Stimulated activated CD8-positive, alpha-beta memory T cell treated with anti-CD3 and anti-CD28 coated beads, Interleukin-4, amount 100 ng/mL, for 48 hours (primary cell): ENCODE data around the gene HEMK1.

Experiments used
- DNase-seq: peaks from one replicate; pipeline ENCODE4 v3.0.0-alpha.2; 2020

HEMK1 gene

DNA sequence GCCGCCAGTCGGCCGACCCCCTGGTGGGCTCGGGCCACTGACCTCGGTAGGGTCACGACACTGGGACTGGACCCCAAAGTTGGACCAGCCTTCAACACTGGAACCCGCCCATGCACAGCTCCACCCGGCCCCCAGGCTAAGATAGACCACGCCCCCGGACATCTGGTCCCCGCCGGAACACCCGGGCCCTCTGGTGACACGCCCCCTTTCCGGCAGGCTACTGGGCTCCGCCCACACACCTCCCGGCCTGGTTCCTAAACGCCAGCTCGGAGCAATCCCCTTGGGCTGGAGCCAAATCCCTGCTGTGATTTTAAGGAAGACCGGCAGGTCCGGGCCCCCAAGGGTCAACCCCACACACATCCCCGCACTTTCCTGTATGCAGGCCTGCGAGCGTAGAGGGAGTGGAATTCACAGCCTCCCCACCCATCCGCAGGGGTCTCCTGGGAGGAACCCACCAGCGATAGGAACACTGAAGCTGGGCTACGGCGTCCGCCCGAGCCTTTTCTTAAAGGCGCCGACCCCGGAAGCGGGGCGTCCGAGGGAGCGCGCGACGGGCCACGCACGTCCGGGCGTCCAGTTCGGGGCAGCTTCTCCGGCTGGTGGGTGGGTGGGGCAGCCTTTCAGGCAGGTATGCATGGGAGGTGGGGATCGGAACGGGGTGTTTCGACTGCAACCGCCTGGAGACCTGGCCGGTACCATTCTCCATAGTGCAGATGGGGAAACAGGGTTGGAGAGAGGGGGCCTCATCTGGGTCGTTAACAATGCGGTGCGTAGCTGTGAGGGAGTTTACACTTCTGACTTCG is at the start of gene HEMK1:
TSS of gene HEMK1 (plus strand) at position 576 of the 803 bp plus-strand sequence. CDS start 1,583 bp downstream, outside the sequence.
- DNase-seq = peak; percentile 98

DNA sequence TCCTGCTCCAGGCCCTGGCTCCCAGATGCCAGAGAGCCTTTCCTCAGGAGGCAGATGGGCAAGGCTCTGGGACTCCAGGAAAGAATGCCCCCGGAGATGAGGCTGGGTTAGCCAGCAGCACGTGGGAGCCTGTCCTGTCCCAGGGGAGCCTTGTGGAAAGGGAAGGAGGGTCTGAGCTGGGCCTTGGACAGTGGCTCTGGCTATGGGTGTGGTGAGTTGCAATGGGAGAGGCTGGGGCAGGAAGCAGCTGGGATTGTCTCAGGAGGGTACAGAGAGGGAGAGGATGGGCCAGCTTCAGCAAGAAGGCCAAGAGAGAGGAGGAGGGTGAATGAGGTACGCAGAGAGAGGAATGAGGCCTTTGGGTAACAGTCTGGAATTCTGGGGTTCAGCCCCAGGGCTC is 48.5 kb upstream of the HEMK1 start:
- no peak for DNase-seq

DNA sequence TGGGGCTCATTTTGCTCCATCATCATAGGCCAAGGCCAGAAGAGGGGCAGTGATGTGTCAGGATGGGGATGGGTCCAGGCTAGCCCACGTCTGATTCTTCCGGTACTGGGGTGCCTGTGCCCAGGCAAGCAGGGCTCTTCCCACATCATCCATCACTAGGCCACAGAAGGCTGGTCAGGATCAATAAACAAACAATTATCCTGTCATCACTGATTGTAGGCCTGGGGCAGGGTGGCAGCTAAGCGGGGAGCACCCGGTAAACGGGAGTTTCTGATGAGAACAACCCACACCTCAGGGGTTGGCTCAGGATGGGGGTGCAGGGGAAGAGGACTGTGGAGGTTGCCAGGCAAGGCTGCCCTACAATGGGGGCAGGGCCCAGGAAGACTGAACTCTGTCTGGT is 47.8 kb upstream of the HEMK1 start:
- DNase-seq = no peak

- DNase-seq = no peak
Observed at GRCh38 chr3:50523279-50523811, 46.0 kb upstream of the HEMK1 start.

- DNase-seq = no peak
Observed at GRCh38 chr3:50524746-50525145, 44.6 kb upstream of the HEMK1 start.

DNA sequence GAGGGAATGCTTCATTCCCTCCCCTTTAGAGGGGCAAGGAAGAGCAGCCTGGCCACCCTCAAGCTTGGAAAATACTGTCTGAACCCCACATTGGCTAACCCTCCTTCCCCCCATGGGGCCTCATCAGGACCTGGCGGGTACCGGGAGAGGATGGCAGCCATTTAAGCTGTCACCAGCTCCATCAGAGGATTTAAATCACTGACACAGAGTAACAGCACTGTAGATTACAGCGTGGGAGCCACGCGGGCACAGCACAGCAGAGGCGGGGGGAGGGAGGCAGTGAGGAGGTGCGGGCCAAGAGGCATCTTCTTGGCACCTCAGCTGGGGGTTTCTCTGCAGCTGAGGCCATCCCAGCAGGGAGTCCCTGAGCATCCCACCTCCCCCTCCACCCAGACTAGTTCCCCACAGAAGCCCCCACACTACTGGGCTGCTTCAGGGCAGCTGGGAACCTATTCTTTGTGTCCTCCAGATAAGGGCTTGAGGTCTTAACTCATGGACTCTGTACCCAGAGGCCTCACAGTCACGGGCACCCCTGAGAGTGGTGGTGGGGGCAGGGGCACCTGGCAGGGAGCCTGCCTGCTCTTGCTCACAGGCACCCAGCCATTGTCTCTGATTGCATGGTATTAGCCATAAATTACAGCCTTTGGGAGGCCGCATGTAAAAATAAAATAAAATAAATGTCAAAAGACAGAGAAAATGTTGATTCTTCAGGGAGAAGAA is 44.0 kb upstream of the HEMK1 start:
- no peak for DNase-seq

- peak; percentile 85 for DNase-seq
Observed at GRCh38 chr3:50525987-50526386, 43.3 kb upstream of the HEMK1 start.

- DNase-seq = no peak
Observed at GRCh38 chr3:50530001-50530970, 39.0 kb upstream of the HEMK1 start.

GRCh38 chr3:50531201-50531600 is 38.1 kb upstream of the HEMK1 start:
- DNase-seq = no peak

GRCh38 chr3:50532062-50532705 is 37.1 kb upstream of the HEMK1 start:
- no peak for DNase-seq

- no peak for DNase-seq
Observed at GRCh38 chr3:50533316-50533715, 36.0 kb upstream of the HEMK1 start.

GRCh38 chr3:50533807-50534461 is 35.4 kb upstream of the HEMK1 start:
- DNase-seq = no peak

DNA sequence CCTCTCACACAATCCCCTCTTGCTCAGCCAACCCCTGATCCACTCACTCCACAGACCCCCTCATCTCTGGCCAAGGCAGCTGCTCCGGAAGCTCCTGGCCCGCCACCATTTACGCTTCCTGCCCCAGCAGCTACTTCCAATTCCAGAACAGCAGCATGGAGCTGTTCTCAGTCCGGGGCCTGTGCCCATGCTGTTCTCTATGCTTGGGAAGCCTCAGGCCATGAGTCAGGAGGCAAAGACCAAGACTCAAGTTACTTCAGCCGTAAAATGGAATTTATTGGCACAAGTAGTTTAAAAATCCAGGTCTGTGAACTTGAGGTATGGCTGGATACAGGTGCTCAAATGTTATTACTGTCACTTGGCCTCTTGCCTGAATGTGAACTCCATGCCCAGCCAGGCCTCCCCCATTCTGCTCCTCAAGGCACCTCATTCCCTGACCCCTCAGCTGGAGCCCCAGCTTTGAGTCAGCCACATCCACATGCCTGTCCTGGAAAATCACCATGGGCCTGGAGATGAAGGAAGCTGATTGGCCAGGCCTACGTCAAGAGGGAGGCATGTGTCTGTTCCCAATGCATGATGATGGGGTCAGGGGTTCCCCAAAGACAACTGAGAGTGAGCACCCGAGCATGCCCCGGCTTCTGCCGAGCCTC is 34.5 kb upstream of the HEMK1 start:
- no peak for DNase-seq

GRCh38 chr3:50536471-50537180 is 32.7 kb upstream of the HEMK1 start:
- DNase-seq = no peak

GRCh38 chr3:50537421-50538129 is 31.7 kb upstream of the HEMK1 start:
- no peak for DNase-seq

DNA sequence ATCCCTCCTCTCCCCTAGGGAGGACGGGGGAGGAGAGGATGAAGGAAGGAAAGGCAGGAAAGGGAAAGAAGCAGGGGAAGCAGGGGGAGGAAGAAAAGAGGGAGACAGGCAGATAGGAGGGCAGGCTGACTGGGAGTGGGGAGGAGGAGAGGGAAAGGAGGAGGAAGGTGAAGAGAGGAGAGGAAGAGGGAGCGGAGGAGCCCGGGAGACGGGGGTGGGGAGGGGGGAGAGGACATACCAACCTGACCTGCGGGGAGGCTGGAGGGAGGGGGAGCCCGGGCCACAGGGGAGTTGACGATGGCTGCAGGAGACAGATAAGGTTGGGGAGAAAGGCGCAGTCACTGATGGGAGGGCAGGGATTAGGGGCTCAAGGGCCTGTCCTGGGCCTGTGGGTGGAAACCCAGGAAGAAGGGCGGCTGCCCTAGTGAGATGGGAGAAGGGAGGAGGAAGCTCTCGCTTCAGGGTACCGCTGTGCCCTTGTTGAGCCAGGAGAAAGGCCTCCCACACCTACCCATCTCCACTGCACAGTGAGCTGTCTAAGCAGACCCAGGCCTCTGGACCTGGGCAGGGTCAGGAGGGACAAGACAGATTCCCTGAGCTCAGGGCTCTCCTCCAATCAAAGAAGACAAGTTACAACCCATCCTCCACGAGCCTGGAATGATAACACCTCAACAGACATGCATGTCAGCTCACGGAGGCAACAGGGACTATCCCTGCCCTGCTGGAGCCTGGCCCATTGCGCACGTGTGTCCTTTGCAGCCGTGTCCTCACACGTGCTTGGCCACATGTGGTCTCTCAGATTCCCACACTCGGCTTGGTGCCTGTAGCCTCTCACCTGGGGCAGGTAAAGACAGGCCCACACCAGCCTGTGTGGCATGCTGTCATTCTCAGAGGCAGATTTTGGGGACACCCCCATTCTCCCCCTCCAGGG is 29.7 kb upstream of the HEMK1 start:
- no peak for DNase-seq

GRCh38 chr3:50542177-50543034 is 26.9 kb upstream of the HEMK1 start:
- peak; percentile 81 for DNase-seq

DNA sequence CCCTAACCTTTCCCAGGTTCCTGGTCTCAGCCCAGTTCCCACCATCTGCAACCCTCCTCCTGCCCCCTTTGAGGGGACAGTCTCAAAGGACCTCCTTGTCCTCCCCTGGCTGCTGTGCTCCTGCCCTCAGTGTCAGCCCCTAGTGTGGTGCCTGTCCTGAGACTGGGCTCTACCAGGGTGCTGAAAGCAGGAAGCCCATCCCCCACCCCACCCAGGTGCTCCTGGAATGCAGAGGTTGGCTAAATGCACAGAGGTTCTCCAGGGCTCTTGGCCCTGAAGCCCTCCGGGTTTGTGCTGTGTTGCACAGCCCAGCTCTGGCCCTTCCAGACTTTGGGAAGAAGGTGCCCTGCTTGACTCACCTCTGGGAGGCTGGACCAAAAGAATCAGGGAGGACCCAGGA is 23.5 kb upstream of the HEMK1 start:
- no peak for DNase-seq
